GM19025 (cell line): ENCODE results near the gene TDRD6.

Source experiments
- ATAC-seq: cut with Tn5 transposase; IDR thresholded peaks from one replicate; pipeline ENCODE4 v1.9.1; 2021; ENCODE audit warnings: mild to moderate bottlenecking, low read depth, moderate library complexity; ENCODE audit not compliant: unreplicated experiment

Gene TDRD6

GRCh38 chr6:46688117-46688965 lies 656 bp downstream of the TDRD6 start:
- no peak for ATAC-seq

DNA sequence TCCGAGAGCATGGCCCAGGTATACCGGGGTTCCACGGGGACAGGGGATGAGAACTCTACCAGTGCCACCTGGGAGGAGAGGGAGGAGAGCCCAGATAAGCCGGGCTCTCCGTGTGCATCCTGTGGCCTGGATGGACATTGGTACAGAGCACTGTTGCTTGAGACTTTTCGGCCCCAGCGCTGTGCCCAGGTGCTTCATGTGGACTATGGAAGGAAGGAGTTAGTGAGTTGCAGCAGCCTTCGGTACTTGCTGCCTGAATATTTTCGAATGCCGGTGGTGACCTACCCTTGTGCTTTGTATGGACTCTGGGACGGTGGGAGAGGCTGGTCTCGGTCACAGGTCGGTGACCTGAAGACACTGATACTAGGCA lies 1.3 kb downstream of the TDRD6 start:
- ATAC-seq: no peak

DNA sequence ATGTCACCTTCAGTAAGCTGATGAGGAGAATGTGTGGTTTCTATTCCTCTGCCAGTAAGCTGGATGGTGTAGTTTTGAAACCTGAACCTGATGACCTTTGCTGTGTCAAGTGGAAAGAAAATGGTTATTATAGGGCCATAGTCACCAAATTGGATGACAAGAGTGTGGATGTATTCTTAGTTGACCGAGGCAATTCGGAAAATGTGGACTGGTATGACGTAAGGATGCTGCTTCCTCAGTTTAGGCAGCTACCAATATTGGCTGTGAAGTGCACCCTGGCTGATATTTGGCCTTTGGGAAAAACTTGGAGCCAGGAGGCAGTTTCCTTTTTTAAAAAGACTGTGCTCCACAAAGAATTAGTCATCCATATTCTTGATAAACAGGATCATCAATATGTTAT lies 2.0 kb downstream of the TDRD6 start:
- no peak for ATAC-seq

DNA sequence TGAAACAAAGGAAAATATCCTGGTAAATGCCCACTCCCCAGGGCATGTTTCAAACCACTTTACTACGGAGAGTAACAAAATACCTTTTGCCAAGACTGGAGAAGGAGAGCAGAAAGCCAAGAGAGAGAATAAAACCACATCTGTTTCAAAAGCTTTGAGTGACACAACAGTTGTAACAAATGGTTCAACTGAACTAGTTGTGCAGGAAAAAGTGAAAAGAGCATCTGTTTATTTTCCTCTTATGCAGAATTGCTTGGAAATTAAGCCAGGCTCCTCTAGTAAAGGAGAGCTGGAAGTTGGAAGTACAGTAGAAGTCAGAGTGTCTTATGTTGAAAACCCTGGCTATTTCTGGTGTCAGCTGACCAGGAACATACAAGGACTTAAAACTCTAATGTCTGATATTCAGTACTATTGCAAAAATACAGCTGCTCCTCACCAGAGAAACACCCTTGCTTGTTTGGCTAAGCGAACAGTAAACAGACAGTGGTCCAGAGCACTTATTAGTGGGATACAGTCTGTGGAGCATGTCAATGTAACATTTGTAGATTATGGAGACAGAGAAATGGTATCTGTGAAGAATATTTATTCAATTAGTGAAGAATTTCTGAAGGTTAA lies 2.6 kb downstream of the TDRD6 start:
- ATAC-seq: no peak

- ATAC-seq: no peak
Observed at GRCh38 chr6:46690911-46691451, 3.3 kb downstream of the TDRD6 start.

DNA sequence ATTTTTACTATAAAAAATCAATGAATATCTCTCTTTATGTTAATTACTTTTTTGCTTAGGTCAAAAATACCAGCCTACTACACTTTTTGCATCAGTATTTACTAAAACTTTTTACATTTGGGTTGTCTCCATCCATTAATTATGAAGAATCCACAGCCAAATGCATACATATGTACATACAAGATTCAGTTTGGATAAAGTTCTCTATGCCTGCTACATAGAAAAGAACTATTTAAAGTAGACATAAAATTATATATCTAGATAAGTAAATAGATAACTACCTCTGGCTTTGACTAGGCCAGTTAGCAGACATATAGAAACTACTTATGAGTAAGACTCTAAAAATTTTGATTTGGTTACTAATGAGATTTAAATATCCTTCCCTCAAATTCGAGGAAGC lies 12.3 kb downstream of the TDRD6 start:
- no peak for ATAC-seq

DNA sequence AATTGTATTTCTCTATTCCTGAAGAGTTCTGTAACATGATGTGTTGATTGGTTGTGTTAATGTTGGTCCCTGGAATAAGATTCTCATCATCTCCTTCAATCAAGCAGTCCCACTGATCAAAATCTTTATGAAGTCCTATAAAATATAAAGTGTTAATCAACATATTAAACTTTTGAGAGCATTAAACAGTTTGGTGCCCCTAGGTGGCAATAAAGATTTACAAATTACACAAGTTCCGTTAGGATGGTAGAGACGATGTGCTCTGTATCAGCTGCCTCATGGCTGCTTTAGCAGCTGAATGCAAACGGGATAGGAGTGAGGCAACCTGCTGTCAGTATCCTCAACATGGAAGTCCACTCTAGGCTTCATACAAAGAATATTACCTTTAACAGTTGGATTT lies 16.9 kb downstream of the TDRD6 start:
- no peak for ATAC-seq

DNA sequence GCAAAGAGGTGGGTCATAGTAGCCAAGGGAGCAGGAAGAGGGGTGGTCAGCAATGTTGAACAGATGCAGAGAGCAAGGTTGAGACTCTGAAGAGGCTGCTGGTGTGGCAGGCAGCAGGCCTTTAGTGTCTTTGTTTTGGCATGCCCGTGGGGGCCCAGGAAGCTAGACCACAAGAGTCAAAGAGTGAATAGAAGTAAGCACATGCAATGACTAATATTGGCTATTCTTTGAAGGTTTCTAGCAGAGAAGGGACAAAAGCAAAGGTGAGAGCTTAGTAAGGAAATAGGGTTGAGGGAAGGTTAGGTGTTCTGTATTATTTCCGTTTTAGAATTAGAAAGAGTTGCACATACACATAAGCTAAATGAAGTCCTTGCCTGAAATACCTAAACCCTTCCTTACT lies 18.8 kb downstream of the TDRD6 start:
- ATAC-seq: no peak

DNA sequence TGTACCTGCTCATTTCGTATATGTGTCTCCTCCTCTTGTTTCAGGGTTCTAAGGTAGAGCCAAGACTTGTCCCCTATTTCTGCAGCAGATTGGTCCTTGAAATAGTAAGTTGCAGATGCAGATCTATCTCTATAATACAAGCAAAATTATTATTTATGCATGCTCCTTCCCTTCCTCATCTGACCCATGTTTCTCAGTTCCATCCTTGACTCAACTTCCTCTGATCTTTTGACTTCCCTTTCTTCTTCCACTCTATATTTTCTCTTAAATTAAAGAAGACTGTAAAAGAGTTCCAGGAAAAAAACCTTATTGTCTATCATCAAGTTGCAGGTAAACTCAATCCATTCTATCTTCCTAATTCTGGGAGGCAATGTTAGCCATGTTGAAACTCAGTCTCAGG lies 23.8 kb downstream of the TDRD6 start:
- no peak for ATAC-seq

GRCh38 chr6:46715141-46715540 lies 27.5 kb downstream of the TDRD6 start:
- no peak for ATAC-seq

DNA sequence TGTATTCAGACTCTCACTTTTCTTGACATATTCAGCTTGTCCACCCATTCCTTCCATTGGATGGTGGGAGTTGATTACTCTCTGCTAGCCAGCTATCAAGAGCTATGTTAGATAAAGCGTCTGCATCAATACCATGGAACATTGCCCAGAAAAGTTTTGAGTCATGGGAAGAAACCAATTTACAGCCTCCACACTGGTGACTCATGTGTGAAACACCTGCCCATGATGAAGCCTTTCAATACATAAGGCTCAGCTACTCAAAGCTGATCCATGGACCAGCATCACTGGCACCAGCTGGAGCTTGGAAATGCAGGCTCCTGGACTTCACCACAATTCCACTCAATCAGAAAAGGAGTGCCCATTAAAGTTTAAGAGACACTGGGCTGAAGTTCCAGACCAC lies 31.4 kb downstream of the TDRD6 start:
- ATAC-seq: no peak

GRCh38 chr6:46720401-46720800 lies 32.7 kb downstream of the TDRD6 start:
- no peak for ATAC-seq

- ATAC-seq: no peak
Observed at GRCh38 chr6:46729787-46730326, 42.2 kb downstream of the TDRD6 start.

GRCh38 chr6:46730921-46731461 lies 43.3 kb downstream of the TDRD6 start:
- no peak for ATAC-seq

DNA sequence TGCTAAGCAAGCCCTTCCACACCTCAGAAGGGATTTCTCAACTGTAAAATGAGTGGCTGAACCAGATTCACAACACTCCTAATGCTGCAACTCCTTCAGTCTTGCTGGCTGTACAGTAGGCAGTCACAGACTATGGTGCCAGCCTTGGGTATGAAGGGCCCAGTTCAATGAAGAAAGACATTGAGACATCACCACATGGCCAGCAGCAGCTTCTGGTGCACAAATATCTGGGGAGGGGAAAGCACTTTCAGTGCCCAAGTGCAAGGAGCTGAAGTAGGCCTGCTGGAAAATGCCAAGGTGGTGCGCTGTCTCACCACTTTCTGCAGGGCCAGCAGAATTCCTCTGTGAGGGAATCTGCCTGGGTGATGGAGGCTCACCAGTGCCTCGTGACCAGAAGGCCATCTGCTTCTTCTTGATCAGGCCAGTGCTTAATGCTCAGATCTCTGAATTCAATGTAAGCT lies 45.7 kb downstream of the TDRD6 start:
- ATAC-seq: no peak

- ATAC-seq: no peak
Observed at GRCh38 chr6:46734867-46735719, 47.4 kb downstream of the TDRD6 start, which contains the start of gene PLA2G7. Gene PLA2G7, minus strand, starts transcription at chr6:46735375. Its CDS starts 12,484 bp downstream, at chr6:46722891.

GRCh38 chr6:46735720-46736031 lies 48.0 kb downstream of the TDRD6 start:
- ATAC-seq: no peak

GRCh38 chr6:46736906-46737305 lies 49.2 kb downstream of the TDRD6 start:
- ATAC-seq: no peak

DNA sequence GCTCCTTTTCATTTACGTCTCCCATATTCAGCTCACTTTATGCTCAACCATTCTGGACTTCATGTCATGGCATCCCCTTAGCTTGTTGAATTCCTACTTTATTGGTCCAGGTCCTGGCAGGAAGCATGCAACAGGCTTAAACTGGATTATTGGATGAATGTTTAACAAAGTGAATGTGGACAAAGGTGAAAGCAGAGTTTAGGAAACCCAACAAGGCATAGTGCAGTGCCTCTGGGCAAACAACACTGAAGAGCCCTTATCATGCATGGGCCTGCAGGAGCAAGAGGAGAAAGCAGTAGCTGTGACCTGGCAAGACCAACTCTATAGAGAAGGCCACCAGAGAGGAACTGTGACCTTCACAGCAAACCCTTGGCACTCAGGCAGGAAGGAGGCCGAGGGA lies 53.8 kb downstream of the TDRD6 start:
- no peak for ATAC-seq

GRCh38 chr6:46741910-46742309 lies 54.2 kb downstream of the TDRD6 start:
- no peak for ATAC-seq
